ENCODE results near the gene EP400.
"Not testable (repeated sequence)": the region's sequence is repeated elsewhere in the genome, so short reads cannot be mapped to it uniquely, and the experiment has no call there.

DNA sequence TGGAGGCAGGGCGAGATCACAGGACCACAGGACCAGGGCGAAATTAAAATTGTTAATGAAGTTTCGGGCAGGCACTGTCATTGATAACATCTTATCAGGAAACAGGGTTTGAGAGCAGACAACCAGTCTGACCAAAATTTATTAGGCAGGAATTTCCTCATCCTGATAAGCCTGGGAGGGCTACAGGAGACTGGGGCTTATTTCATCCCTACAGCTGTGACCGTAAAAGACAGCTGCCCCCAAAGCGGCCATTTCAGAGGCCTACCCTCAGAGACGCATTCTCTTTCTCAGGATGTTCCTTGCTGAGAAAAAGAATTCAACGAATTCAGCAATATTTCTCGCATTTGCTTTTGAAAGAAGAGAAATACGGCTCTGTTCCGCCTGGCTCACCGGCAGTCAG is 97.9 kb downstream of the EP400 start:
- not testable (repeated sequence) for TF ChIP-seq POLR2A (IDR thresholded peaks at IDR 0.05; ENCODE audit: low read depth, low read length); MAFK (IDR thresholded peaks at IDR 0.05; ENCODE audit: low read depth, low read length); MXI1 (IDR thresholded peaks at IDR 0.05; ENCODE audit: borderline replicate concordance, low read depth, low read length); CEBPB (IDR thresholded peaks at IDR 0.05; ENCODE audit: low read depth, low read length); RAD21 (IDR thresholded peaks at IDR 0.05; ENCODE audit: low read length); MAZ (IDR thresholded peaks at IDR 0.05; ENCODE audit: borderline replicate concordance, low read depth, low read length); BHLHE40 (IDR thresholded peaks at IDR 0.05; ENCODE audit: low read depth, low read length); RFX5 (IDR thresholded peaks at IDR 0.05; ENCODE audit: low read depth, low read length)
- TF ChIP-seq, protein P1, sequence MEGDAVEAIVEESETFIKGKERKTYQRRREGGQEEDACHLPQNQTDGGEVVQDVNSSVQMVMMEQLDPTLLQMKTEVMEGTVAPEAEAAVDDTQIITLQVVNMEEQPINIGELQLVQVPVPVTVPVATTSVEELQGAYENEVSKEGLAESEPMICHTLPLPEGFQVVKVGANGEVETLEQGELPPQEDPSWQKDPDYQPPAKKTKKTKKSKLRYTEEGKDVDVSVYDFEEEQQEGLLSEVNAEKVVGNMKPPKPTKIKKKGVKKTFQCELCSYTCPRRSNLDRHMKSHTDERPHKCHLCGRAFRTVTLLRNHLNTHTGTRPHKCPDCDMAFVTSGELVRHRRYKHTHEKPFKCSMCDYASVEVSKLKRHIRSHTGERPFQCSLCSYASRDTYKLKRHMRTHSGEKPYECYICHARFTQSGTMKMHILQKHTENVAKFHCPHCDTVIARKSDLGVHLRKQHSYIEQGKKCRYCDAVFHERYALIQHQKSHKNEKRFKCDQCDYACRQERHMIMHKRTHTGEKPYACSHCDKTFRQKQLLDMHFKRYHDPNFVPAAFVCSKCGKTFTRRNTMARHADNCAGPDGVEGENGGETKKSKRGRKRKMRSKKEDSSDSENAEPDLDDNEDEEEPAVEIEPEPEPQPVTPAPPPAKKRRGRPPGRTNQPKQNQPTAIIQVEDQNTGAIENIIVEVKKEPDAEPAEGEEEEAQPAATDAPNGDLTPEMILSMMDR (conservative IDR thresholded peaks at IDR 0.05; ENCODE audit: low read depth, low read length) = not testable (repeated sequence)
